OCI-LY3 (cell line): ENCODE data around the gene CNTN1.

Experiments used
- EZH2phosphoT487 ChIP-seq: fragments of 200-600 bp; shearing (Covaris generic); IDR thresholded peaks from 2 replicates; pipeline ENCODE4 v1.6.1; 2018; ENCODE audit warnings: antibody characterized with exemption, mixed run types, low read depth
- TF ChIP-seq, protein P1 (sequence below): fragments of 200-600, 300-600 bp; sonication (generic); IDR thresholded peaks from 2 replicates; pipeline ENCODE4 v1.5.1; 2014; ENCODE audit warnings: antibody characterized with exemption, low read length, low read depth

DNA sequence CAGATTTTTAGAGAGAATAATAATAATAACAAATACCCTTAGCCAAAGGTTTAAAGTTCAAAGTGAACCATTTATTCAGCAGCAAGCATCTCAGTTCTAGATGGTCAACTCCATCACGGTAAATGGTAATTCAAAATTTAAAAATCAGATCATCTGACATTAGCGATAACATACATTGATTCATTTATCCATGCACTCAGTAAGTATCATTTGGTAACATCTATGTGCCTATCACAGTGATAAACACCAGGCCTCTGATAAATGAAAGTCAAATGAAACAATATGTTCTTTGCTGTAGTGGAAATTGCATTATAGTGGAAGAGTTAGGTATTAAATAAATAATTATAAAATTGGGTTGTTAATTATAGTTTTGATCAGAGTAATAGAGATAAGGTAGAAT lies 108.8 kb downstream of the CNTN1 start:
- TF ChIP-seq, protein P1, sequence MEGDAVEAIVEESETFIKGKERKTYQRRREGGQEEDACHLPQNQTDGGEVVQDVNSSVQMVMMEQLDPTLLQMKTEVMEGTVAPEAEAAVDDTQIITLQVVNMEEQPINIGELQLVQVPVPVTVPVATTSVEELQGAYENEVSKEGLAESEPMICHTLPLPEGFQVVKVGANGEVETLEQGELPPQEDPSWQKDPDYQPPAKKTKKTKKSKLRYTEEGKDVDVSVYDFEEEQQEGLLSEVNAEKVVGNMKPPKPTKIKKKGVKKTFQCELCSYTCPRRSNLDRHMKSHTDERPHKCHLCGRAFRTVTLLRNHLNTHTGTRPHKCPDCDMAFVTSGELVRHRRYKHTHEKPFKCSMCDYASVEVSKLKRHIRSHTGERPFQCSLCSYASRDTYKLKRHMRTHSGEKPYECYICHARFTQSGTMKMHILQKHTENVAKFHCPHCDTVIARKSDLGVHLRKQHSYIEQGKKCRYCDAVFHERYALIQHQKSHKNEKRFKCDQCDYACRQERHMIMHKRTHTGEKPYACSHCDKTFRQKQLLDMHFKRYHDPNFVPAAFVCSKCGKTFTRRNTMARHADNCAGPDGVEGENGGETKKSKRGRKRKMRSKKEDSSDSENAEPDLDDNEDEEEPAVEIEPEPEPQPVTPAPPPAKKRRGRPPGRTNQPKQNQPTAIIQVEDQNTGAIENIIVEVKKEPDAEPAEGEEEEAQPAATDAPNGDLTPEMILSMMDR = no peak
- no peak for TF ChIP-seq EZH2phosphoT487
